Thyroid gland (tissue), 4 donors: Measurements from ENCODE around the gene SRP54.

ENCODE experiments used
- CTCF ChIP-seq, 6 experiments: fragments of 200-600 bp in 3 of 6; fragments of 450-650 bp in 3 of 6; sonication (generic) in 3 of 6; IDR thresholded peaks; one replicate each; pipeline ENCODE4 v1.5.1; 2016 to 2019; ENCODE audit warnings: antibody characterized with exemption in 6 of 6, mild to moderate bottlenecking in 2 of 6, inconsistent platforms in 1 of 6, moderate library complexity in 1 of 6
- POLR2A ChIP-seq, 2 donors: fragments of 450-650 bp; IDR thresholded peaks; one replicate each; pipeline ENCODE4 v1.6.1; 2017; ENCODE audit warnings: antibody characterized with exemption in 2 of 2, mild to moderate bottlenecking in 2 of 2, moderate library complexity in 1 of 2

- TF ChIP-seq CTCF (IDR thresholded peaks at IDR 0.05) (no peak), POLR2A (IDR thresholded peaks at IDR 0.05) (no peak)
These were observed 11.4 kb upstream of the SRP54 start for GRCh38 chr14:34971381-34971780.
